Stomach (tissue), 9 donors: ENCODE data around the gene HCN2. TPM values are rescaled to one million over a fixed set of nuclear protein-coding genes. Genes with fewer than 3 reads are reported as not detected.

Experiments
- DNase-seq, 2 donors: peaks; one replicate each; pipeline versions ENCODE4 v3.0.0 to v3.0.0-alpha.2; 2013 to 2019
- H3K27ac ChIP-seq, 5 donors: fragments of 200-600 bp in 4 of 5; sonication (generic) in 4 of 5; one replicate each; pipeline ENCODE4 v1.5.1; 2013 to 2019; ENCODE audit warnings: mild to moderate bottlenecking in 1 of 5, moderate library complexity in 1 of 5
- H3K27me3 ChIP-seq, 3 donors: fragments of 200-600 bp; sonication (generic); one replicate each; pipeline ENCODE4 v1.5.1; 2017 to 2019; ENCODE audit warnings: mixed run types in 1 of 3
- H3K36me3 ChIP-seq, 4 donors: fragments of 200-600 bp; sonication (generic); 1 replicate in 3 of 4; 2 replicates in 1 of 4; pipeline ENCODE4 v1.5.1; 2016 to 2019
- H3K4me1 ChIP-seq, 4 donors: fragments of 200-600 bp; sonication (generic); one replicate each; pipeline ENCODE4 v1.5.1; 2016 to 2019
- H3K4me3 ChIP-seq, 4 donors: fragments of 200-600 bp; sonication (generic) in 3 of 4; one replicate each; pipeline ENCODE4 v1.5.1; 2016 to 2019; ENCODE audit warnings: mild to moderate bottlenecking in 1 of 4
- H3K9me3 ChIP-seq, 4 donors: fragments of 200-600 bp; sonication (generic); one replicate each; pipeline ENCODE4 v1.5.1; 2016 to 2019
- CTCF ChIP-seq, 7 experiments: fragments of 450-650 bp in 4 of 7; fragments of 200-600 bp in 3 of 7; sonication (generic) in 3 of 7; IDR thresholded peaks; one replicate each; pipeline ENCODE4 v1.5.1; 2016 to 2019; ENCODE audit warnings: antibody characterized with exemption in 7 of 7, control low read depth in 2 of 7, mild to moderate bottlenecking in 1 of 7
- EP300 ChIP-seq: sonication (generic); formaldehyde crosslinking; IDR thresholded peaks from one replicate; pipeline ENCODE4 v1.6.1; 2017; ENCODE audit warnings: antibody characterized with exemption
- POLR2A ChIP-seq, 4 donors: fragments of 450-650 bp; IDR thresholded peaks; one replicate each; pipeline ENCODE4 v1.6.1; 2016; ENCODE audit warnings: antibody characterized with exemption in 4 of 4, control low read depth in 2 of 4, mild to moderate bottlenecking in 1 of 4, moderate library complexity in 1 of 4
- POLR2AphosphoS5 ChIP-seq, 3 donors: sonication (generic); formaldehyde crosslinking; IDR thresholded peaks; one replicate each; pipeline ENCODE4 v1.6.1; 2016; ENCODE audit warnings: antibody characterized with exemption in 3 of 3
- WGBS, 5 donors: extraction: QIAGEN DNeasy Blood & Tissue Kit in 3 of 5; methylation state at CpG; one replicate each; pipeline versions ENCODE4 v1.1.5 to v1.1.7; 2013 to 2018; 5-methylcytosine and 5-hydroxymethylcytosine counted together
- intact Hi-C: fragments of 100-400 bp; cut with DNase I; formaldehyde crosslinking; loops from one replicate; pipeline ENCODE4 v1.15.1; 2023; ENCODE audit warnings: low total_unique reads
- polyA plus RNA-seq, 3 donors: library from polyadenylated mRNA; stranded (reverse); fragments of 200-250 nt; gene quantifications; one replicate each; pipeline ENCODE4 v1.2.3, GENCODE V29; 2013
- total RNA-seq, 5 donors: library from RNA; depleted of rRNA; stranded (reverse); fragments of >200 nt; gene quantifications; one replicate each; pipeline versions ENCODE4 v1.1.0 to v1.2.3, GENCODE V29; 2014 to 2016
- donor health status: healthy with polysubstance abuse.
- donor health status: Bipolar disorder and iron deficiency.
- donor health status: healthy.

The HCN2 gene
- total and polyA plus RNA-seq, 8 donors: 0.10 to 0.18 (median 0.15) TPM; not detected in 5

- no peak overlapping the region for H3K4me3 ChIP-seq
- peaks cover 32 to 54% (median 52%) of the 10 kb centered on the region in 4 donors for H3K36me3 ChIP-seq
- no peak overlapping the region for H3K27ac ChIP-seq
- no peak for TF ChIP-seq POLR2A (IDR thresholded peaks at IDR 0.05)
- TF ChIP-seq EP300: no peak
- TF ChIP-seq CTCF (IDR thresholded peaks at IDR 0.05): no peak
- no peak for TF ChIP-seq POLR2AphosphoS5 (IDR thresholded peaks at IDR 0.05)
- H3K4me1 ChIP-seq: peaks cover 0 to 16% (median 9%) of the 10 kb centered on the region in 4 donors
- no peaks in the 10 kb centered on the region for H3K9me3 ChIP-seq
- intact Hi-C loops: no loop called here
- WGBS, 5 donors: 75 to 84% (median 81%) methylated on average over 21 to 58 of the region's 58 CpGs
- no peak for DNase-seq
- peaks cover 0 to 28% (median 7%) of the 10 kb centered on the region in 3 donors for H3K27me3 ChIP-seq
These were observed 27.3 kb downstream of the HCN2 start for GRCh38 chr19:616747-617526.

GRCh38 chr19:617551-618246 is 28.0 kb downstream of the HCN2 start:
- intact Hi-C loops: no loop called here
- TF ChIP-seq EP300 (no peak), POLR2AphosphoS5 (IDR thresholded peaks at IDR 0.05) (no peak), POLR2A (IDR thresholded peaks at IDR 0.05) (no peak), CTCF (IDR thresholded peaks at IDR 0.05) (no peak)
- no peaks in the 10 kb centered on the region for H3K9me3 ChIP-seq
- H3K4me1 ChIP-seq: peaks cover 0 to 16% (median 9%) of the 10 kb centered on the region in 4 donors
- H3K27ac ChIP-seq: no peak overlapping the region
- 72 to 100% (median 84%) methylated on average over 2 to 29 of the region's 29 CpGs for WGBS, 5 donors
- no peak overlapping the region for H3K4me3 ChIP-seq
- peaks cover 0 to 27% (median 7%) of the 10 kb centered on the region in 3 donors for H3K27me3 ChIP-seq
- no peak for DNase-seq
- peaks cover 40 to 61% (median 60%) of the 10 kb centered on the region in 4 donors for H3K36me3 ChIP-seq

GRCh38 chr19:618247-618619 is 28.6 kb downstream of the HCN2 start:
- no peak for DNase-seq
- 84 to 93% (median 92%) methylated on average over 11 to 19 of the region's 19 CpGs for WGBS, 5 donors
- Histone ChIP-seq H3K9me3 (no peaks in the 10 kb centered on the region), H3K4me3 (no peak overlapping the region), H3K27me3 (peaks cover 0 to 27% (median 7%) of the 10 kb centered on the region in 3 donors), H3K27ac (no peak overlapping the region), H3K4me1 (peaks cover 0 to 16% (median 9%) of the 10 kb centered on the region in 4 donors), H3K36me3 (peaks cover 40 to 67% (median 65%) of the 10 kb centered on the region in 4 donors)
- intact Hi-C loops: no loop called here
- TF ChIP-seq POLR2A (IDR thresholded peaks at IDR 0.05) (no peak), POLR2AphosphoS5 (IDR thresholded peaks at IDR 0.05) (no peak), CTCF (IDR thresholded peaks at IDR 0.05) (no peak), EP300 (no peak)

GRCh38 chr19:618674-619285 is 29.1 kb downstream of the HCN2 start:
- WGBS, 5 donors: 94 to 97% (median 95%) methylated on average over 17 to 27 of the region's 27 CpGs
- Histone ChIP-seq H3K27me3 (peaks cover 0 to 25% (median 7%) of the 10 kb centered on the region in 3 donors), H3K9me3 (no peaks in the 10 kb centered on the region), H3K27ac (no peak overlapping the region), H3K4me3 (no peak overlapping the region), H3K36me3 (peaks cover 40 to 72% (median 71%) of the 10 kb centered on the region in 4 donors), H3K4me1 (peaks cover 0 to 16% (median 9%) of the 10 kb centered on the region in 4 donors)
- no peak for DNase-seq
- no peak for TF ChIP-seq POLR2AphosphoS5 (IDR thresholded peaks at IDR 0.05)
- no peak for TF ChIP-seq POLR2A (IDR thresholded peaks at IDR 0.05)
- no peak for TF ChIP-seq EP300
- no peak for TF ChIP-seq CTCF (IDR thresholded peaks at IDR 0.05)
- intact Hi-C loops: no loop called here
